K562 (cell line): ENCODE data around the gene ACSF3. TPM values are rescaled to one million over a fixed set of nuclear protein-coding genes. Genes with fewer than 3 reads are reported as not detected.
A peak's percentile ranks its signal among the peaks of the same experiment; 100 is the strongest.

ENCODE experiments used
- ATAC-seq: fragments of 200-7000 bp; cut with Tn5 transposase; 3 replicates; pipeline ENCODE4 v1.9.1; 2020; ENCODE audit warnings: moderate library complexity
- BruUV-seq: library from RNA; stranded (reverse); fragments of 400-500 nt; replicated peaks from 2 replicates; lab custom pipeline; 2021; lab: Mats Ljungman, UMichigan
- CTCF ChIA-PET: fragments of 300-600 bp; formaldehyde crosslinking; extraction: SDS; loops from one replicate; lab custom pipeline; 2021; ENCODE audit warnings: low intra/inter-chr PET ratio; lab: Yijun Ruan, JAX
- POLR2A ChIA-PET: fragments of 300-600, 350-650 bp; sonication (Branson Sonifier 250); formaldehyde crosslinking; extraction: SDS; loops from one replicate; lab custom pipeline; 2021; ENCODE audit warnings: antibody characterized with exemption, inconsistent platforms; lab: Yijun Ruan, JAX
- DNase-seq, 4 experiments: peaks; one replicate each; pipeline versions ENCODE4 v3.0.0 to v3.0.0-alpha.2; 2011 to 2018; ENCODE audit warnings: low spot score in 3 of 4, mixed read lengths in 3 of 4; ENCODE audit errors: extremely low read depth in 1 of 4
- FAIRE-seq: peaks from 2 replicates; lab custom pipeline; 2011; peaks lifted over from hg19 to GRCh38; lab: Jason Lieb, UNC
- H2AFZ ChIP-seq: 2 replicates; pipeline ENCODE4 v1.6.0; 2011; ENCODE audit warnings: low read depth, low read length, control low read depth, inconsistent platforms
- H3K27ac ChIP-seq: fragments of 200-600 bp; 3 replicates; pipeline ENCODE4 v1.8.0; 2011; ENCODE audit warnings: low read depth, mild to moderate bottlenecking, control low read depth, inconsistent platforms, low read length, moderate library complexity, mixed read lengths; ENCODE audit errors: extremely low read depth
- H3K27me3 ChIP-seq, 2 experiments: fragments of 300-600 bp in 1 of 2; 2 replicates in 1 of 2; 3 replicates in 1 of 2; pipeline versions ENCODE4 v1.6.0 to v1.8.0; 2011; ENCODE audit warnings: inconsistent platforms in 2 of 2, low read length in 2 of 2, mild to moderate bottlenecking in 1 of 2, mixed read lengths in 1 of 2, moderate library complexity in 1 of 2; ENCODE audit not compliant: control insufficient read depth in 2 of 2, insufficient read depth in 2 of 2
- H3K36me3 ChIP-seq: fragments of 300-600 bp; 3 replicates; pipeline ENCODE4 v1.8.0; 2011; ENCODE audit warnings: mild to moderate bottlenecking, low read length, inconsistent platforms; ENCODE audit not compliant: control insufficient read depth, insufficient read depth
- H3K4me1 ChIP-seq, 2 experiments: fragments of 200-600 bp in 1 of 2; replicated peaks in 1 of 2; 2 replicates in 1 of 2; 3 replicates in 1 of 2; pipeline versions ENCODE4 v1.5.1 to v1.8.0; 2011; ENCODE audit warnings: inconsistent platforms in 2 of 2, low read length in 2 of 2, mild to moderate bottlenecking in 1 of 2, mixed read lengths in 1 of 2, moderate library complexity in 1 of 2; ENCODE audit not compliant: control insufficient read depth in 2 of 2, insufficient read depth in 2 of 2
- H3K4me2 ChIP-seq: 2 replicates; pipeline ENCODE4 v1.6.1; 2011; ENCODE audit warnings: low read length, control low read depth, inconsistent platforms, mixed read lengths; ENCODE audit not compliant: insufficient read depth
- H3K4me3 ChIP-seq: fragments of 200-600 bp; sonication (generic), shearing (Covaris generic); 2 replicates; pipeline ENCODE4 v1.5.1; 2016; ENCODE audit warnings: control low read depth, inconsistent platforms
- H3K79me2 ChIP-seq: fragments of 200-600 bp; 3 replicates; pipeline ENCODE4 v1.8.0; 2011; ENCODE audit warnings: low read length, inconsistent platforms; ENCODE audit not compliant: control insufficient read depth, insufficient read depth
- H3K9ac ChIP-seq, 2 experiments: 2 replicates each; pipeline versions ENCODE4 v1.6.0 to v1.6.1; 2011; ENCODE audit warnings: low read depth in 2 of 2, low read length in 2 of 2, control low read depth in 1 of 2, inconsistent platforms in 1 of 2, mild to moderate bottlenecking in 1 of 2, mixed read lengths in 1 of 2; ENCODE audit not compliant: insufficient read depth in 1 of 2
- H3K9me1 ChIP-seq: one replicate; pipeline ENCODE4 v1.6.0; 2011; ENCODE audit warnings: inconsistent platforms, mild to moderate bottlenecking, low read length, moderate library complexity; ENCODE audit not compliant: control insufficient read depth, insufficient read depth
- H3K9me3 ChIP-seq: replicated peaks from 2 replicates; pipeline ENCODE4 v1.5.1; 2011; ENCODE audit warnings: low read depth, low read length, inconsistent platforms; ENCODE audit not compliant: control insufficient read depth, insufficient read depth
- H4K20me1 ChIP-seq: replicated peaks from 2 replicates; pipeline ENCODE4 v1.6.1; 2011; ENCODE audit warnings: low read length, inconsistent platforms, mixed read lengths; ENCODE audit not compliant: control insufficient read depth, insufficient read depth
- POLR2H ChIP-seq: IDR thresholded peaks from 2 replicates; pipeline ENCODE4 v1.6.1; 2016; ENCODE audit warnings: missing genetic modification characterization, low read depth, mild to moderate bottlenecking, control low read depth, missing compliant biosample characterization, moderate library complexity
- ZBTB7A ChIP-seq: IDR thresholded peaks from 2 replicates; pipeline ENCODE4 v1.6.1; 2011; ENCODE audit warnings: low read depth, mild to moderate bottlenecking, low read length, moderate library complexity, borderline replicate concordance; ENCODE audit not compliant: control insufficient read depth
- WGBS: fragments of 100-300 bp; shearing (Covaris generic); methylation state at CpG from one replicate; pipeline ENCODE4 v1.1.6; 2016; ENCODE audit warnings: low coverage, mixed read lengths; ENCODE audit not compliant: insufficient coverage; ENCODE audit errors: missing lambda C conversion rate; 5-methylcytosine and 5-hydroxymethylcytosine counted together
- in situ Hi-C: fragments of 300-500 bp; cut with MboI; formaldehyde crosslinking; loops from 4 replicates; pipeline ENCODE4 v1.15.0; 2018; ENCODE audit warnings: inconsistent platforms, mixed read lengths
- intact Hi-C: fragments of 100-400 bp; cut with micrococcal nuclease; formaldehyde crosslinking; loops from 2 replicates; pipeline ENCODE4 v1.14.2; 2022
- polyA plus RNA-seq, 8 experiments: library from polyadenylated mRNA; depleted of rRNA in 4 of 8; stranded (reverse) in 5 of 8; unstranded in 3 of 8; fragments of >200 nt; fragmentation: Nextera tagmentation in 2 of 8; fragmentation: Illumina TruSeq in 1 of 8; extraction: Ambion mirVana in 2 of 8; extraction: Trizol in 1 of 8; gene quantifications; 2 replicates each; pipeline versions ENCODE4 v1.2.1 to v1.2.3, GENCODE V29; 2011 to 2014; ENCODE audit warnings: inconsistent platforms in 1 of 8, missing spikeins in 1 of 8
- total RNA-seq, 7 experiments: library from RNA; depleted of rRNA in 6 of 7; stranded (reverse); fragments of >200 nt in 6 of 7; fragmentation: Illumina TruSeq in 2 of 7; extraction: Trizol in 2 of 7; gene quantifications; 2 replicates each; pipeline versions ENCODE4 v1.2.1 to v1.2.3, GENCODE V29; 2011 to 2021; ENCODE audit warnings: low replicate concordance in 1 of 7
- TF ChIP-seq, protein P1 (sequence below): conservative IDR thresholded peaks from 2 replicates; pipeline ENCODE4 v1.6.1; 2011; ENCODE audit warnings: low read depth, mild to moderate bottlenecking, low read length; ENCODE audit not compliant: control insufficient read depth

Gene ACSF3
- total and polyA plus RNA-seq, 9 of the 15 experiments (the other 6 are each of a cell fraction or from before 2014, with no cell fraction given) = 0.77 to 32.8 (median 14.7) TPM

DNA sequence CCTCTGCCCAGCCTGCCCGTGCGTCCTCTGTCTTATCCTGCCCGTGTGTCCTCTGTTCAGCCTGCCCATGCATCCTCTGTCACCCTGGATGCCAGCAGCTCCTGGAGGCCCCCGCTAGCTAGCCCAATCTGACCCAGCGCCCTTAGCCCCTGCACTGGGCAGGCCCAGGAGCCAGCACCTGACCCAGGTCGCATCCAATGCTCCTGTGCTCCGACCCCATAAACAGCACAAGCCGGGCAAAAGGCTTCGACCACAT, 91.0 kb downstream of the ACSF3 start:
- no TSS peak for BruUV-seq
- ChIA-PET CTCF (no interaction called here), POLR2A (no interaction called here)
- H3K27ac ChIP-seq = no peak overlapping the region
- peak overlapping the region in 1 of 2 experiments; percentile 35; a peak in 1 of 4 replicates for H3K9ac ChIP-seq
- peaks cover 3% of the 10 kb centered on the region for H3K9me1 ChIP-seq
- DNase-seq = no peak
- H3K4me2 ChIP-seq = no peak overlapping the region
- H3K4me1 ChIP-seq = peaks cover 0 to 47% of the 10 kb centered on the region in 2 experiments; a peak in 3 of 5 replicates
- no peaks in the 10 kb centered on the region; the same call in 1 of the 2 replicates for H4K20me1 ChIP-seq
- no peaks in the 10 kb centered on the region for H3K9me3 ChIP-seq
- intact Hi-C loops = no loop called here
- H3K36me3 ChIP-seq = no peaks in the 10 kb centered on the region
- H2AFZ ChIP-seq = no peak overlapping the region
- no peak for FAIRE-seq
- TF ChIP-seq, protein P1, sequence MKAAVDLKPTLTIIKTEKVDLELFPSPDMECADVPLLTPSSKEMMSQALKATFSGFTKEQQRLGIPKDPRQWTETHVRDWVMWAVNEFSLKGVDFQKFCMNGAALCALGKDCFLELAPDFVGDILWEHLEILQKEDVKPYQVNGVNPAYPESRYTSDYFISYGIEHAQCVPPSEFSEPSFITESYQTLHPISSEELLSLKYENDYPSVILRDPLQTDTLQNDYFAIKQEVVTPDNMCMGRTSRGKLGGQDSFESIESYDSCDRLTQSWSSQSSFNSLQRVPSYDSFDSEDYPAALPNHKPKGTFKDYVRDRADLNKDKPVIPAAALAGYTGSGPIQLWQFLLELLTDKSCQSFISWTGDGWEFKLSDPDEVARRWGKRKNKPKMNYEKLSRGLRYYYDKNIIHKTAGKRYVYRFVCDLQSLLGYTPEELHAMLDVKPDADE = 0 out of 2 replicates have a peak, but pooled peaks have one; percentile 1
- TF ChIP-seq POLR2H (tag) (no peak), ZBTB7A (peak; percentile 17; the same call in 1 of the 2 replicates)
- no peak overlapping the region for H3K4me3 ChIP-seq
- in situ Hi-C loops = no loop called here
- ATAC-seq = no peak
- H3K79me2 ChIP-seq = no peaks in the 10 kb centered on the region
- peaks cover 0 to 20% of the 10 kb centered on the region in 2 experiments; a peak in 2 of 5 replicates for H3K27me3 ChIP-seq
- WGBS = 47% methylated on average over 9 of the region's 9 CpGs
